A673 (cell line): ENCODE data around the gene RDH11.

Experiments used
- CTCF ChIP-seq: fragments of 300-800, 200-600 bp; sonication (generic); conservative IDR thresholded peaks from 2 replicates; pipeline ENCODE4 v1.5.1; 2017; ENCODE audit warnings: low read depth, mild to moderate bottlenecking, antibody characterized with exemption, low read length, moderate library complexity, mixed read lengths
- EZH2 ChIP-seq: fragments of 200-600 bp; sonication (generic); IDR thresholded peaks from 2 replicates; pipeline ENCODE4 v1.6.1; 2017; ENCODE audit warnings: borderline replicate concordance, low read depth, mild to moderate bottlenecking, mixed read lengths, antibody characterized with exemption, low read length; ENCODE audit not compliant: poor library complexity, severe bottlenecking

DNA sequence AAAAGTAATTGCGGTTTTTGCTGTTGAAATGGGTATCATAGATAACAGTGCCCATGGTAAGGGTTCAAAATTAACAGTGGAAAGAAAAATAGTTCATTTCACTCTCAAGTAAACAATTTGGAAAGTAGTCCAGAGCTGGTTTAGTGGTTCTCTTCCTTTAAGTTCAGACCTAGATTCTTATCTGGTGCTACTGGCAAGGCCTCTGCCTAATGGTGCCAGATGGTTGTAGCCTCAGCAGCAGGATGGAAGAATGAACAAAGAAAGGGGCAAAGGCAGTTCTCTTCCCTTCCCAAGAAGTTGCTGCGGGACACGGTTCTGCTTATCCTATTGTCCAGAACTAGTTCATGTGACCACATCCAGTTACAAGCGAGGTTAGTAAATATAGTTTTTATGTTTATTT lies 65.4 kb downstream of the RDH11 start:
- no peak for TF ChIP-seq CTCF
- no peak for TF ChIP-seq EZH2
